ENCODE measurements around the gene H19.

Gene H19

GRCh38 chr11:1969776-1970175 lies 27.9 kb downstream of the H19 start:
- H3K27me3 ChIP-seq (ENCODE audit: insufficient read depth, low read length): no peaks in the 10 kb centered on the region
- H2BK5ac ChIP-seq (ENCODE audit: low read depth, low read length, poor library complexity): no peak overlapping the region
- H3K4me1 ChIP-seq (ENCODE audit: control insufficient read depth in 1 of 2, insufficient read depth in 2 of 2, low read length in 2 of 2): no peaks in the 10 kb centered on the region
- WGBS (ENCODE audit: extremely low coverage, insufficient coverage, insufficient read length): no CpG with 5 or more reads among the region's 23 CpGs
- H3K9ac ChIP-seq (ENCODE audit: low read length): no peak overlapping the region
- no peaks in the 10 kb centered on the region for H3K9me3 ChIP-seq (ENCODE audit: insufficient read depth, low read depth, low read length)
- no peak overlapping the region for H3K4me2 ChIP-seq (ENCODE audit: low read length)
- no peak overlapping the region for H2BK12ac ChIP-seq (ENCODE audit: low read length)
- no peak overlapping the region for H3K14ac ChIP-seq (ENCODE audit: low read length)
- H3K79me1 ChIP-seq (ENCODE audit: low read length): peaks cover 3% of the 10 kb centered on the region
- no peak overlapping the region for H3K23ac ChIP-seq (ENCODE audit: low read length)
- no peak overlapping the region for H2AK5ac ChIP-seq (ENCODE audit: low read length)
- H4K8ac ChIP-seq (ENCODE audit: low read depth, low read length): no peak overlapping the region
- no peak overlapping the region for H2AFZ ChIP-seq (ENCODE audit: insufficient read depth, low read length, poor library complexity)
- DNase-seq: no peak
- no peak overlapping the region for H2BK120ac ChIP-seq (ENCODE audit: insufficient read depth, low read length, poor library complexity)
- no peak overlapping the region for H3K4ac ChIP-seq (ENCODE audit: low read depth, low read length)
- H3K27ac ChIP-seq (ENCODE audit: low read depth, low read length): no peak overlapping the region
- no peak overlapping the region for H4K91ac ChIP-seq (ENCODE audit: low read depth, low read length)
- H3K18ac ChIP-seq (ENCODE audit: low read length): no peak overlapping the region
- H3K79me2 ChIP-seq (ENCODE audit: control insufficient read depth, insufficient read depth, low read length, poor library complexity): no peaks in the 10 kb centered on the region
- no peak overlapping the region for H4K12ac ChIP-seq (ENCODE audit: low read depth, low read length)
- H3K4me3 ChIP-seq (ENCODE audit: low read depth, low read length): no peak overlapping the region
- H3K36me3 ChIP-seq (ENCODE audit: control insufficient read depth in 1 of 2, insufficient read depth in 2 of 2, low read length in 2 of 2): no peaks in the 10 kb centered on the region

GRCh38 chr11:1969035-1969434 lies 28.6 kb downstream of the H19 start:
- no CpG with 5 or more reads among the region's 21 CpGs for whole genome bisulfite sequencing (ENCODE audit: extremely low coverage, insufficient coverage, insufficient read length)
- Histone ChIP-seq H3K79me1 (ENCODE audit: low read length) (peaks cover 3% of the 10 kb centered on the region), H3K27ac (ENCODE audit: low read depth, low read length) (no peak overlapping the region), H3K36me3 (ENCODE audit: control insufficient read depth in 1 of 2, insufficient read depth in 2 of 2, low read length in 2 of 2) (no peaks in the 10 kb centered on the region), H4K12ac (ENCODE audit: low read depth, low read length) (no peak overlapping the region), H4K8ac (ENCODE audit: low read depth, low read length) (no peak overlapping the region), H3K9ac (ENCODE audit: low read length) (no peak overlapping the region), H4K91ac (ENCODE audit: low read depth, low read length) (no peak overlapping the region), H3K27me3 (ENCODE audit: insufficient read depth, low read length) (no peaks in the 10 kb centered on the region), H3K9me3 (ENCODE audit: insufficient read depth, low read depth, low read length) (no peaks in the 10 kb centered on the region), H2BK5ac (ENCODE audit: low read depth, low read length, poor library complexity) (no peak overlapping the region), H2BK120ac (ENCODE audit: insufficient read depth, low read length, poor library complexity) (no peak overlapping the region), H3K79me2 (ENCODE audit: control insufficient read depth, insufficient read depth, low read length, poor library complexity) (no peaks in the 10 kb centered on the region), H3K18ac (ENCODE audit: low read length) (no peak overlapping the region), H3K4me1 (ENCODE audit: control insufficient read depth in 1 of 2, insufficient read depth in 2 of 2, low read length in 2 of 2) (no peaks in the 10 kb centered on the region), H2AFZ (ENCODE audit: insufficient read depth, low read length, poor library complexity) (no peak overlapping the region), H3K23ac (ENCODE audit: low read length) (no peak overlapping the region), H3K14ac (ENCODE audit: low read length) (no peak overlapping the region), H3K4me3 (ENCODE audit: low read depth, low read length) (no peak overlapping the region), H3K4ac (ENCODE audit: low read depth, low read length) (no peak overlapping the region), H3K4me2 (ENCODE audit: low read length) (no peak overlapping the region), H2AK5ac (ENCODE audit: low read length) (no peak overlapping the region), H2BK12ac (ENCODE audit: low read length) (no peak overlapping the region)
- DNase-seq: no peak

- Histone ChIP-seq H3K18ac (ENCODE audit: low read length) (no peak overlapping the region), H4K12ac (ENCODE audit: low read depth, low read length) (no peak overlapping the region), H3K14ac (ENCODE audit: low read length) (no peak overlapping the region), H3K9ac (ENCODE audit: low read length) (no peak overlapping the region), H2BK120ac (ENCODE audit: insufficient read depth, low read length, poor library complexity) (no peak overlapping the region), H3K9me3 (ENCODE audit: insufficient read depth, low read depth, low read length) (no peaks in the 10 kb centered on the region), H3K4me3 (ENCODE audit: low read depth, low read length) (no peak overlapping the region), H3K36me3 (ENCODE audit: control insufficient read depth in 1 of 2, insufficient read depth in 2 of 2, low read length in 2 of 2) (no peaks in the 10 kb centered on the region), H3K27ac (ENCODE audit: low read depth, low read length) (peak overlapping the region; percentile 34), H3K23ac (ENCODE audit: low read length) (no peak overlapping the region), H2AFZ (ENCODE audit: insufficient read depth, low read length, poor library complexity) (no peak overlapping the region), H3K4me1 (ENCODE audit: control insufficient read depth in 1 of 2, insufficient read depth in 2 of 2, low read length in 2 of 2) (no peaks in the 10 kb centered on the region), H2BK12ac (ENCODE audit: low read length) (no peak overlapping the region), H3K79me2 (ENCODE audit: control insufficient read depth, insufficient read depth, low read length, poor library complexity) (no peaks in the 10 kb centered on the region), H2AK5ac (ENCODE audit: low read length) (no peak overlapping the region), H3K4me2 (ENCODE audit: low read length) (no peak overlapping the region), H4K91ac (ENCODE audit: low read depth, low read length) (peak overlapping the region; percentile 94), H3K27me3 (ENCODE audit: insufficient read depth, low read length) (no peaks in the 10 kb centered on the region), H4K8ac (ENCODE audit: low read depth, low read length) (peak overlapping the region; percentile 73), H2BK5ac (ENCODE audit: low read depth, low read length, poor library complexity) (peak overlapping the region; percentile 76), H3K4ac (ENCODE audit: low read depth, low read length) (no peak overlapping the region), H3K79me1 (ENCODE audit: low read length) (peaks cover 3% of the 10 kb centered on the region)
- no CpG with 5 or more reads among the region's 24 CpGs for WGBS (ENCODE audit: extremely low coverage, insufficient coverage, insufficient read length)
- no peak for DNase-seq
Measured at GRCh38 chr11:1968454-1969002, 29.1 kb downstream of the H19 start.

GRCh38 chr11:1967641-1968225 lies 29.9 kb downstream of the H19 start:
- no peak overlapping the region for H3K4me3 ChIP-seq (ENCODE audit: low read depth, low read length)
- no peak overlapping the region for H2BK5ac ChIP-seq (ENCODE audit: low read depth, low read length, poor library complexity)
- no peaks in the 10 kb centered on the region for H3K27me3 ChIP-seq (ENCODE audit: insufficient read depth, low read length)
- H3K36me3 ChIP-seq (ENCODE audit: control insufficient read depth in 1 of 2, insufficient read depth in 2 of 2, low read length in 2 of 2): no peaks in the 10 kb centered on the region
- H2AK5ac ChIP-seq (ENCODE audit: low read length): no peak overlapping the region
- no peaks in the 10 kb centered on the region for H3K9me3 ChIP-seq (ENCODE audit: insufficient read depth, low read depth, low read length)
- H2BK12ac ChIP-seq (ENCODE audit: low read length): no peak overlapping the region
- H3K4ac ChIP-seq (ENCODE audit: low read depth, low read length): no peak overlapping the region
- no peak overlapping the region for H3K9ac ChIP-seq (ENCODE audit: low read length)
- H3K23ac ChIP-seq (ENCODE audit: low read length): no peak overlapping the region
- no peak overlapping the region for H3K14ac ChIP-seq (ENCODE audit: low read length)
- H4K91ac ChIP-seq (ENCODE audit: low read depth, low read length): peak overlapping the region; percentile 62
- H3K79me2 ChIP-seq (ENCODE audit: control insufficient read depth, insufficient read depth, low read length, poor library complexity): no peaks in the 10 kb centered on the region
- H2AFZ ChIP-seq (ENCODE audit: insufficient read depth, low read length, poor library complexity): no peak overlapping the region
- H3K4me2 ChIP-seq (ENCODE audit: low read length): no peak overlapping the region
- H4K12ac ChIP-seq (ENCODE audit: low read depth, low read length): no peak overlapping the region
- no peak overlapping the region for H2BK120ac ChIP-seq (ENCODE audit: insufficient read depth, low read length, poor library complexity)
- WGBS (ENCODE audit: extremely low coverage, insufficient coverage, insufficient read length): no CpG with 5 or more reads among the region's 21 CpGs
- no peak for DNase-seq
- no peaks in the 10 kb centered on the region for H3K4me1 ChIP-seq (ENCODE audit: control insufficient read depth in 1 of 2, insufficient read depth in 2 of 2, low read length in 2 of 2)
- no peak overlapping the region for H4K8ac ChIP-seq (ENCODE audit: low read depth, low read length)
- H3K79me1 ChIP-seq (ENCODE audit: low read length): peaks cover 3% of the 10 kb centered on the region
- H3K18ac ChIP-seq (ENCODE audit: low read length): no peak overlapping the region
- H3K27ac ChIP-seq (ENCODE audit: low read depth, low read length): no peak overlapping the region
